Hepatocyte (in vitro differentiated cells): ENCODE measurements around the gene TBC1D30. TPM values are rescaled to one million over a fixed set of nuclear protein-coding genes. Genes with fewer than 3 reads are reported as not detected.

Experiments used
- DNase-seq: peaks from one replicate; pipeline ENCODE4 v3.0.0-alpha.2; 2016; ENCODE audit warnings: low spot score
- H2AFZ ChIP-seq: fragments of 200-600 bp; sonication (generic); 2 replicates; pipeline ENCODE4 v1.6.0; 2016; ENCODE audit warnings: antibody characterized with exemption, mild to moderate bottlenecking
- H3K27ac ChIP-seq: fragments of 200-600 bp; sonication (generic); 2 replicates; pipeline ENCODE4 v1.5.1; 2016; ENCODE audit warnings: mild to moderate bottlenecking
- H3K27me3 ChIP-seq: fragments of 200-600 bp; sonication (generic); 2 replicates; pipeline ENCODE4 v1.6.1; 2016
- H3K36me3 ChIP-seq: fragments of 200-600 bp; sonication (generic); replicated peaks from 2 replicates; pipeline ENCODE4 v1.5.1; 2016; ENCODE audit warnings: low read depth; ENCODE audit not compliant: insufficient read depth
- H3K4me1 ChIP-seq: fragments of 200-600 bp; sonication (generic); 2 replicates; pipeline ENCODE4 v1.5.1; 2016; ENCODE audit warnings: mild to moderate bottlenecking, moderate library complexity; ENCODE audit not compliant: insufficient read depth
- H3K4me2 ChIP-seq: fragments of 200-600 bp; sonication (generic); 2 replicates; pipeline ENCODE4 v1.6.0; 2016
- H3K4me3 ChIP-seq: fragments of 200-600 bp; sonication (generic); 2 replicates; pipeline ENCODE4 v1.5.1; 2016; ENCODE audit warnings: mild to moderate bottlenecking
- H3K79me2 ChIP-seq: fragments of 200-600 bp; sonication (generic); 2 replicates; pipeline ENCODE4 v1.6.0; 2017; ENCODE audit warnings: mild to moderate bottlenecking
- H3K9me2 ChIP-seq: fragments of 200-600 bp; sonication (generic); replicated peaks from 2 replicates; pipeline ENCODE4 v1.6.0; 2017; ENCODE audit warnings: mild to moderate bottlenecking; ENCODE audit not compliant: insufficient read depth
- H3K9me3 ChIP-seq: fragments of 200-600 bp; sonication (generic); 2 replicates; pipeline ENCODE4 v1.5.1; 2016; ENCODE audit warnings: low read depth, mild to moderate bottlenecking
- H4K20me1 ChIP-seq: fragments of 200-600 bp; sonication (generic); 2 replicates; pipeline ENCODE4 v1.6.0; 2016; ENCODE audit warnings: mild to moderate bottlenecking; ENCODE audit not compliant: insufficient read depth, poor library complexity, severe bottlenecking
- EZH2 ChIP-seq: fragments of 200-600 bp; sonication (generic); IDR thresholded peaks from 2 replicates; pipeline ENCODE4 v1.6.1; 2016; ENCODE audit warnings: antibody characterized with exemption, mild to moderate bottlenecking, borderline replicate concordance
- EZH2phosphoT487 ChIP-seq: fragments of 200-600 bp; sonication (generic); IDR thresholded peaks from one replicate; pipeline ENCODE4 v1.6.1; 2018; ENCODE audit warnings: antibody characterized with exemption, mild to moderate bottlenecking, low read depth, moderate library complexity; ENCODE audit not compliant: unreplicated experiment, severe bottlenecking
- WGBS: methylation state at CpG from one replicate; pipeline ENCODE4 v1.1.6; 2016; ENCODE audit warnings: low lambda C conversion rate; ENCODE audit errors: missing lambda C conversion rate; 5-methylcytosine and 5-hydroxymethylcytosine counted together
- polyA plus RNA-seq: library from polyadenylated mRNA; unstranded; fragments of >200 nt; fragmentation: Nextera tagmentation; extraction: Ambion mirVana; gene quantifications from 2 replicates; pipeline ENCODE4 v1.2.1, GENCODE V29; 2016
- total RNA-seq: library from RNA; depleted of rRNA; stranded (reverse); fragments of >200 nt; gene quantifications from 2 replicates; pipeline ENCODE4 v1.2.3, GENCODE V29; 2014
- TF ChIP-seq, protein P1 (sequence below): fragments of 200-600 bp; sonication (generic); IDR thresholded peaks from 2 replicates; pipeline ENCODE4 v1.5.1; 2016; ENCODE audit warnings: antibody characterized with exemption, mild to moderate bottlenecking; ENCODE audit not compliant: poor library complexity

The TBC1D30 gene
- total and polyA plus RNA-seq, 2 experiments from 2014 or later, result 5.3 to 5.6 TPM

- H3K4me2 ChIP-seq, result no peak overlapping the region
- H3K27me3 ChIP-seq, result no peaks in the 10 kb centered on the region
- peaks cover 11% of the 10 kb centered on the region for H3K4me1 ChIP-seq
- no peak for DNase-seq
- TF ChIP-seq, protein P1, sequence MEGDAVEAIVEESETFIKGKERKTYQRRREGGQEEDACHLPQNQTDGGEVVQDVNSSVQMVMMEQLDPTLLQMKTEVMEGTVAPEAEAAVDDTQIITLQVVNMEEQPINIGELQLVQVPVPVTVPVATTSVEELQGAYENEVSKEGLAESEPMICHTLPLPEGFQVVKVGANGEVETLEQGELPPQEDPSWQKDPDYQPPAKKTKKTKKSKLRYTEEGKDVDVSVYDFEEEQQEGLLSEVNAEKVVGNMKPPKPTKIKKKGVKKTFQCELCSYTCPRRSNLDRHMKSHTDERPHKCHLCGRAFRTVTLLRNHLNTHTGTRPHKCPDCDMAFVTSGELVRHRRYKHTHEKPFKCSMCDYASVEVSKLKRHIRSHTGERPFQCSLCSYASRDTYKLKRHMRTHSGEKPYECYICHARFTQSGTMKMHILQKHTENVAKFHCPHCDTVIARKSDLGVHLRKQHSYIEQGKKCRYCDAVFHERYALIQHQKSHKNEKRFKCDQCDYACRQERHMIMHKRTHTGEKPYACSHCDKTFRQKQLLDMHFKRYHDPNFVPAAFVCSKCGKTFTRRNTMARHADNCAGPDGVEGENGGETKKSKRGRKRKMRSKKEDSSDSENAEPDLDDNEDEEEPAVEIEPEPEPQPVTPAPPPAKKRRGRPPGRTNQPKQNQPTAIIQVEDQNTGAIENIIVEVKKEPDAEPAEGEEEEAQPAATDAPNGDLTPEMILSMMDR, result no peak
- TF ChIP-seq EZH2phosphoT487 (no peak), EZH2 (no peak)
- no peak overlapping the region for H2AFZ ChIP-seq
- no peaks in the 10 kb centered on the region for H3K9me2 ChIP-seq
- no peaks in the 10 kb centered on the region for H4K20me1 ChIP-seq
- no peaks in the 10 kb centered on the region for H3K79me2 ChIP-seq
- no peak overlapping the region for H3K4me3 ChIP-seq
- no peaks in the 10 kb centered on the region for H3K36me3 ChIP-seq
- 95% methylated on average over 3 of the region's 3 CpGs for WGBS
- H3K9me3 ChIP-seq, result no peaks in the 10 kb centered on the region
- no peak overlapping the region for H3K27ac ChIP-seq
Measured at GRCh38 chr12:64907097-64907496, 82.7 kb downstream of the TBC1D30 start.

GRCh38 chr12:64909124-64909523, 84.7 kb downstream of the TBC1D30 start:
- 65% methylated on average over 6 of the region's 6 CpGs for WGBS
- no peak overlapping the region for H3K4me2 ChIP-seq
- H3K27me3 ChIP-seq, result no peaks in the 10 kb centered on the region
- H2AFZ ChIP-seq, result no peak overlapping the region
- H3K4me3 ChIP-seq, result no peak overlapping the region
- no peaks in the 10 kb centered on the region for H3K9me3 ChIP-seq
- no peaks in the 10 kb centered on the region for H3K9me2 ChIP-seq
- no peak for DNase-seq
- H3K27ac ChIP-seq, result no peak overlapping the region
- no peaks in the 10 kb centered on the region for H4K20me1 ChIP-seq
- TF ChIP-seq EZH2 (no peak), EZH2phosphoT487 (no peak)
- TF ChIP-seq, protein P1, result no peak
- H3K79me2 ChIP-seq, result no peaks in the 10 kb centered on the region
- no peaks in the 10 kb centered on the region for H3K36me3 ChIP-seq
- peaks cover 13% of the 10 kb centered on the region for H3K4me1 ChIP-seq

DNA sequence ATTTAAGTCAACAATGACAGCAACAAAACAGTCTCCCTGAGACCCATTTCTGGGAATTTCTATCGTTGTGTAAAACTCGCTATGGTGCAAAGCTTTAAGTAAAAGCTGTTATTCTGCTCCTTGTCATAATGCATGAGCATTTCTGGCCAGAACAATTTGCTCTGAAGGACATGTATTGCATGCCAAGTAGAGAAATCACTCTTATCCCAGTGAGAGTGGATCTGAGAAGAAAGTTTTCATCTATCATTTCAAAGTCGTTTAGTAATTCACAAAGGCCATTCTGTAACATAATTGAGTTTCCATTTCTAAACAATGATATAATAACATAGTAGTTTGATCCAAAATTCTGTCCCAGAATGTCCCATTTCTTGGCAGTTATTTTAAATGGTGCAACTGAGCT, 86.6 kb downstream of the TBC1D30 start:
- H3K79me2 ChIP-seq, result no peaks in the 10 kb centered on the region
- WGBS, result 70% methylated on average over 3 of the region's 3 CpGs
- H2AFZ ChIP-seq, result no peak overlapping the region
- H3K27me3 ChIP-seq, result no peaks in the 10 kb centered on the region
- H3K4me1 ChIP-seq, result peaks cover 14% of the 10 kb centered on the region
- no peaks in the 10 kb centered on the region for H4K20me1 ChIP-seq
- H3K4me2 ChIP-seq, result no peak overlapping the region
- H3K27ac ChIP-seq, result peak overlapping the region; percentile 21
- DNase-seq, result no peak
- TF ChIP-seq EZH2 (no peak), EZH2phosphoT487 (no peak)
- TF ChIP-seq, protein P1, result no peak
- no peaks in the 10 kb centered on the region for H3K9me3 ChIP-seq
- no peaks in the 10 kb centered on the region for H3K9me2 ChIP-seq
- H3K36me3 ChIP-seq, result no peaks in the 10 kb centered on the region
- no peak overlapping the region for H3K4me3 ChIP-seq

- no peaks in the 10 kb centered on the region for H4K20me1 ChIP-seq
- H3K79me2 ChIP-seq, result no peaks in the 10 kb centered on the region
- 76% methylated on average over 4 of the region's 4 CpGs for WGBS
- H3K9me2 ChIP-seq, result no peaks in the 10 kb centered on the region
- peak overlapping the region; percentile 21 for H3K27ac ChIP-seq
- H3K4me3 ChIP-seq, result no peak overlapping the region
- no peak overlapping the region for H3K4me2 ChIP-seq
- H3K36me3 ChIP-seq, result no peaks in the 10 kb centered on the region
- H3K9me3 ChIP-seq, result no peaks in the 10 kb centered on the region
- TF ChIP-seq, protein P1, result no peak
- TF ChIP-seq EZH2phosphoT487 (no peak), EZH2 (no peak)
- no peak overlapping the region for H2AFZ ChIP-seq
- no peak for DNase-seq
- peaks cover 22% of the 10 kb centered on the region for H3K4me1 ChIP-seq
- H3K27me3 ChIP-seq, result no peaks in the 10 kb centered on the region
Measured at GRCh38 chr12:64911912-64912311, 87.5 kb downstream of the TBC1D30 start.
